Measurements from ENCODE around the gene ZIC1. TPM values are rescaled to one million over a fixed set of nuclear protein-coding genes. Genes with fewer than 3 reads are reported as not detected.

Gene ZIC1
- polyA plus RNA-seq, 1 donor (not counting 4 experiments of a cell fraction or from before 2014, with no cell fraction given), result not detected

DNA sequence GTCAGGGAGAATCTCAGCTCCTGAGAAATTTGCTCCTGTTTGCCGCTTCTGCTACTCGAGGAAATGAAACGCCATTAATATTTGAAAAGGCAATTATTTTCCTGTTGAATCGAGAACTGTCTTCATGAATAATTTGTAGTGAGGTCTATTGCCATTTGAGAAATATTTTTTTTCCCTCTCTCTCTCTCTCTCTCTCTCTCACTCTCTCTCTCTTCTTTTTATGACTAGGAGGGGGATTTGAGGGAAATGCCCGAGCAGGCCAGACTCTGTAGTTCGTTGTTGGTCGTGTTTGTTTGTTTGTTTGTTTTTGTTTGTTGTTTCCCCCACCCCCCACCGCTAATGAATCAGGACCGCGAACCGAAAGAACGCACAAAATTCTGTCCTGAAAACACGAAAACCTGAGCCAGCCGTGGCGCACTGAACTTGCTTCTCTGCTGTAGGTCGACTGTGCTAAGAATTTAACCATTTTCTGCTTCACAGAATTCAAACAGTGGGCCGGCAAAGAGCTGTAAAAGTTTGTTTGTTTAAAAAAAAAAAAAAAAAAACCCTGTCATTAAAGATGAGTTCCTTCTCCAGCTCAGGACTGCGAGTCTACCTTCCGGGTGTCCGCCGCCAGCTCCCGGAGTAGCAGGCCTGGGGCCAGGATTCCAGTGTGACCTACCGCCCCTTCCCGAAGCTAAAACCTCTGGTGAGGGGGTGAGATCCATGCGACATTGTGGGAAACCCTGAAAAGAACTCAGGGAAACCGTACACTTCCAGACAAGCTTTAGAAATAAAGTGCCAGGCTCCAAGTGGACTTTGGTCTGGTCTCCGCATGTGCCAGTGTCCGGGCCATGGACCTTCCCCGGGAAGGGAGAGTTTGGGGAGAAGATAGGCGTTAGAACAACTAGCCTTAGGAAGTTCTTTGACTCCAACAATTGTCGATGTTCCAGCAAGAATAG, 15.0 kb upstream of the ZIC1 start:
- no peak for TF ChIP-seq EZH2 (IDR thresholded peaks at IDR 0.05; ENCODE audit: low read length)
- H3K4me3 ChIP-seq (ENCODE audit: control insufficient read depth in 2 of 3, extremely low read depth in 1 of 3, insufficient read depth in 2 of 3, low read depth in 1 of 3, low read length in 3 of 3), result no peak overlapping the region
- H3K9ac ChIP-seq (ENCODE audit: control insufficient read depth, extremely low read depth, insufficient read depth, low read length), result no peak overlapping the region
- no peak overlapping the region for H3K27ac ChIP-seq (ENCODE audit: control insufficient read depth, insufficient read depth, low read length)
- H2AFZ ChIP-seq (ENCODE audit: control insufficient read depth, low read length), result no peak overlapping the region
- no peaks in the 10 kb centered on the region for H3K9me1 ChIP-seq (ENCODE audit: control insufficient read depth, extremely low read depth, insufficient read depth, low read length)
- H3K9me3 ChIP-seq (ENCODE audit: control insufficient read depth, low read depth, low read length), result peaks cover 12% of the 10 kb centered on the region
- FAIRE-seq (no peak), DNase-seq (ENCODE audit: low read depth, low spot score) (no peak)
- H3K79me2 ChIP-seq (ENCODE audit: control insufficient read depth, insufficient read depth, low read length), result no peaks in the 10 kb centered on the region
- H3K36me3 ChIP-seq (ENCODE audit: control insufficient read depth in 2 of 2, extremely low read depth in 1 of 2, insufficient read depth in 2 of 2, low read length in 2 of 2), result no peaks in the 10 kb centered on the region
- H3K4me2 ChIP-seq (ENCODE audit: control insufficient read depth, extremely low read depth, insufficient read depth, low read depth, low read length), result no peak overlapping the region
- dilution Hi-C loops (cut with MboI; ENCODE audit: extremely low pct_ligation_motif_present, low sequenced_read_pairs), result no loop called here
- H4K20me1 ChIP-seq (ENCODE audit: control insufficient read depth, extremely low read depth, insufficient read depth, low read length), result no peaks in the 10 kb centered on the region
- H3K4me1 ChIP-seq (ENCODE audit: control insufficient read depth, extremely low read depth, insufficient read depth, low read length), result no peaks in the 10 kb centered on the region
- peaks cover 94% of the 10 kb centered on the region for H3K27me3 ChIP-seq (ENCODE audit: control insufficient read depth, extremely low read depth, insufficient read depth, low read length)

GRCh38 chr3:147394884-147395225, 14.3 kb upstream of the ZIC1 start:
- no peak for TF ChIP-seq CTCF (optimal IDR thresholded peaks at IDR 0.05 in 1 of 3, IDR thresholded peaks at IDR 0.05 in 1 of 3, conservative IDR thresholded peaks at IDR 0.05 in 1 of 3; ENCODE audit: extremely low read depth in 1 of 3, insufficient read depth in 2 of 3, low read length in 3 of 3)
- no peak for TF ChIP-seq EZH2 (IDR thresholded peaks at IDR 0.05; ENCODE audit: low read length)
- peaks cover 12% of the 10 kb centered on the region for H3K9me3 ChIP-seq (ENCODE audit: control insufficient read depth, low read depth, low read length)
- no peak for FAIRE-seq
- no peak overlapping the region for H2AFZ ChIP-seq (ENCODE audit: control insufficient read depth, low read length)
- H3K4me2 ChIP-seq (ENCODE audit: control insufficient read depth, extremely low read depth, insufficient read depth, low read depth, low read length), result no peak overlapping the region
- no peak overlapping the region for H3K4me3 ChIP-seq (ENCODE audit: control insufficient read depth in 2 of 3, extremely low read depth in 1 of 3, insufficient read depth in 2 of 3, low read depth in 1 of 3, low read length in 3 of 3)
- no peaks in the 10 kb centered on the region for H3K4me1 ChIP-seq (ENCODE audit: control insufficient read depth, extremely low read depth, insufficient read depth, low read length)
- no peaks in the 10 kb centered on the region for H3K79me2 ChIP-seq (ENCODE audit: control insufficient read depth, insufficient read depth, low read length)
- H3K27me3 ChIP-seq (ENCODE audit: control insufficient read depth, extremely low read depth, insufficient read depth, low read length), result peaks cover 88% of the 10 kb centered on the region
- DNase-seq (ENCODE audit: low read depth, low spot score), result no peak
- no peak overlapping the region for H3K27ac ChIP-seq (ENCODE audit: control insufficient read depth, insufficient read depth, low read length)
- H3K36me3 ChIP-seq (ENCODE audit: control insufficient read depth in 2 of 2, extremely low read depth in 1 of 2, insufficient read depth in 2 of 2, low read length in 2 of 2), result no peaks in the 10 kb centered on the region
- H4K20me1 ChIP-seq (ENCODE audit: control insufficient read depth, extremely low read depth, insufficient read depth, low read length), result no peaks in the 10 kb centered on the region
- dilution Hi-C loops (cut with MboI; ENCODE audit: extremely low pct_ligation_motif_present, low sequenced_read_pairs), result no loop called here
- H3K9me1 ChIP-seq (ENCODE audit: control insufficient read depth, extremely low read depth, insufficient read depth, low read length), result no peaks in the 10 kb centered on the region
- no peak overlapping the region for H3K9ac ChIP-seq (ENCODE audit: control insufficient read depth, extremely low read depth, insufficient read depth, low read length)

All from keratinocyte (primary cell).